SIG-M5 (cell line): ENCODE data around the gene FADS2.

Source experiments
- DNase-seq: peaks from one replicate; lab custom pipeline; 2025; lab: John Stamatoyannopoulos, UW

FADS2 gene

GRCh38 chr11:61847914-61848581 is 19.9 kb downstream of the FADS2 start:
- DNase-seq = no peak

GRCh38 chr11:61848631-61849030 is 20.5 kb downstream of the FADS2 start:
- no peak for DNase-seq

GRCh38 chr11:61850687-61851086 is 22.6 kb downstream of the FADS2 start:
- no peak for DNase-seq

- DNase-seq = no peak
These were observed 23.2 kb downstream of the FADS2 start for GRCh38 chr11:61851113-61851899.

GRCh38 chr11:61851900-61852295 is 23.8 kb downstream of the FADS2 start:
- no peak for DNase-seq

GRCh38 chr11:61853698-61854169 is 25.6 kb downstream of the FADS2 start:
- DNase-seq = no peak

- no peak for DNase-seq
These were observed 26.3 kb downstream of the FADS2 start for GRCh38 chr11:61854206-61854895.

GRCh38 chr11:61854966-61855714 is 27.0 kb downstream of the FADS2 start:
- no peak for DNase-seq

- DNase-seq = no peak
These were observed 28.0 kb downstream of the FADS2 start for GRCh38 chr11:61855939-61856680.

GRCh38 chr11:61860054-61860903 is 32.2 kb downstream of the FADS2 start:
- no peak for DNase-seq

GRCh38 chr11:61861634-61862033 is 33.5 kb downstream of the FADS2 start:
- DNase-seq = no peak

- no peak for DNase-seq
These were observed 34.8 kb downstream of the FADS2 start for GRCh38 chr11:61862714-61863547.

GRCh38 chr11:61863548-61864081 is 35.5 kb downstream of the FADS2 start:
- no peak for DNase-seq

GRCh38 chr11:61864814-61865775 is 37.0 kb downstream of the FADS2 start:
- DNase-seq = no peak

GRCh38 chr11:61866231-61866957 is 38.3 kb downstream of the FADS2 start:
- no peak for DNase-seq

- DNase-seq = no peak
These were observed 38.9 kb downstream of the FADS2 start for GRCh38 chr11:61866958-61867343.
